ENCODE data around the gene TRIM71.
"Not testable (repeated sequence)": the region's sequence is repeated elsewhere in the genome, so short reads cannot be mapped to it uniquely, and the experiment has no call there.

TRIM71 gene

GRCh38 chr3:32895701-32896100, 77.9 kb downstream of the TRIM71 start:
- DNase-seq: no peak

DNA sequence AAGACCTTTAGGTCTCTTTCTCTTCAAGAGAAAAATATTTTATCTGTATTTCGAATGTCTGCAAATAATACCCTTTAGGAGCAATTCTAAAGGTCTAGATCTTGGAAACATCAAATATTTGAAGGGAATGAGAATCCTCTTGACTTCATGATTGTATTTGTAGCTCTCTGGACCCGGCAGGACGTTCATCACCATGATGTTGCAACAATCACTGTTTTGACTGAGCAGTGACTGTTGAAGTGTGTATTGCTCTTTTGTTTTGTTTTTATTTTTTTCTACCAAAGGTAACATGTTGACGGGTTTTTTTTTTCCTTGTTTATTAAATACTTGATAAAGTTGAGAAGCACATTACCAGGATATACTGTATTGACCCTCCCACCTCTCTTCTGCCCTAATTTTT, 78.3 kb downstream of the TRIM71 start:
- no peak for DNase-seq

DNA sequence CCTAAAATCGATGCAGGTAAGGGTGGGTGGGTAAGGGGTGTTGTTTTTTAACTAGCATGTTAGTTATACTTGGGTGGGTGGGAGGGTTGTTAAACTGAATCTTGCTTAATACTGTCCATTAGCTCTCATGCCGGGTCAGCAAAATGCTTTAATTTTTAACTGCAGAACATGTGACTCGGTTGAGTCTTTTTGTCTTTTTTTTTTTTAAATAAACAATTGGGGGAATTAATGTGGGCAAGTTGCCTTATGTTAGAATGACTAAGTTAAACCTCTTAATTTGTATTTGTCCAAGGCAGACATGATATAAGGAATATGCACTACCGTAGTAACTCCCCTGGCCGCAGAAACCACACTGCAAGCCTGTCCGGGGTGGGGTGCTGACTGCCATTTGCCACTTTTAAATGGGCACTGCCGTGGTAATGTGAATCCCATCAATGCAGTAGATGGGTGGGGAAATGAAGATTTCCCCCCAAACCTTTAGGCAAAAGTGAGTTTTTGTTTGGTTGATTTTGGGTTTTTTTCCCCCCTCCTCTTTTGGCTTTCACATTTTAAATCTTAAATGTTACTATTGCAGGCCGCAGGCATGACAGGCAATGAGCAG, 79.3 kb downstream of the TRIM71 start:
- DNase-seq: no peak

- no peak for DNase-seq
Observed at GRCh38 chr3:32897981-32898623, 80.3 kb downstream of the TRIM71 start.

- no peak for DNase-seq
Observed at GRCh38 chr3:32899265-32899664, 81.5 kb downstream of the TRIM71 start.

GRCh38 chr3:32901005-32901932, 83.5 kb downstream of the TRIM71 start:
- no peak for DNase-seq

- not testable (repeated sequence) for DNase-seq
Observed at GRCh38 chr3:32902887-32903371, 85.1 kb downstream of the TRIM71 start.

DNA sequence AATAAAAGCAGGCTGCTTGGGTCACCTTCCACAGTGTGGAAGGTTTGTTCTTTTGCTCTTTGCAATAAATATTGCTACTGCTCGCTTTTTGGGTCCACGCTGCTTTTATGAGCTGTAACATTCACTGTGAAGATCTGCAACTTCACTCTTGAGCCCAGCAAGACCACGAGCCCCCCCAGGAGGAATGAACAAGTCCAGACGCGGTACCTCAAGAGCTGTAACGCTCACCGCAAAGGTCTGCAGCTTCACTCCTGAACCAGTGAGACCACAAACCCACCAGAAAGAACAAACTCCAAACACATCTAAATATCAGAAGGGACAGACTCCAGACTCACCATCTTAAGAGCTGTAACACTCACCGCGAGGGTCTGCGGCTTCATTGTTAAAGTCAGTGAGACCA, 86.2 kb downstream of the TRIM71 start:
- no peak for DNase-seq

DNA sequence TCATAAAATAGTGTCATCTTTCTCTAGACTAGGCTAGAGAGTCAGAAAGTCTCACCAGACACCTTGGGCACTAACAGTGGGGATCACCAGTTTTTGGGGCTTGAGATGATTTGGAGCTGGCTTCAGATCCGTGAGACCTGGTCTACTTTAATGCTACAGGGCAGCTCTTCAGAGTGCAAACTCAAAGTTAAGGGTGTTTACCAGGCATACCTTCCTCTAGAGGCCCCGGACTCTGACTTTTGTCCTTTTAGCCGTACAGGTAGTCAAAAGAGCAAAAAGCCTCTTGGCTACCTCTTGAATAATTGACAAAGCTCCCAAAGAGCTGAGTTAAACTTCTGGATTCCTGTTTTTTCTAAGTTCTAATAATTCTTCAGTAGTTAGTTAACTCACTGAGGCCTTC, 92.2 kb downstream of the TRIM71 start:
- DNase-seq: no peak

DNA sequence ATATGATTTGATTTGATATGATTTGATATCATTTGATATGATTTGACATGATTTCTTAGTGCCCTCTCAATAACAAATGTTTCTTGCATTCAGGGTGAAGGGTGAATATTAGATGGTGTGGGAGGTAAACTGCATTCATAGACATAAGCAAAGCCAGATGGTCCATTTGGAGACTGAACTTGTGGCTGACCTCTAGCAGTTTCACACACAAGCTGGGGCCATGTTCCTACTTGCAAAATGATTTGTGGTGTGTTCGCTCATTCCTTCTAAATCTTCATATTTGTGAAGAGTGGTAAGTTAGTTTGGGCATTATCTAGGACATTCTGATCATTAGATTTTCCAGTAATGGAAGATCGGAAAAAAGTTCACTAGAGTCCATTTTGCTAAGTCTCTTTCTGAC, 93.2 kb downstream of the TRIM71 start:
- DNase-seq: no peak

DNA sequence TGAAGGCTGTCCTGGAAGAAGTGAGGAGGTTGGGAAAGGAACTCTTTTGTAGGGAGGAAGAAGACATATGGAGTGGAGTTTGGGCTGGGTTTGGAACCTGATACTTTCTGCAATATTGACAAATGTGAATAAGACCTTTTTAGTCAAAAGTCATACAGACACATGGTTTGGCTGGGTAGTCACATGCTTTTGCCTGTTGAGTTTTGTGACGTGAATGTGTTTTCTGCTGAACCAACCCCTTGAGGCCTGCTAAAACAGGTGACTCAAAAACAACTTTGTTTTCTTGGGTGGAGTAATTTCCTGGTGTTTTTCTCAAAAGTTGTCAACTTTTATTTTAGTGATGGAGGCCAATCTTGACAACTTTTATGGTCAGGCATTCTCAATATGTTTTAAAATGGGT, 94.2 kb downstream of the TRIM71 start:
- no peak for DNase-seq

DNA sequence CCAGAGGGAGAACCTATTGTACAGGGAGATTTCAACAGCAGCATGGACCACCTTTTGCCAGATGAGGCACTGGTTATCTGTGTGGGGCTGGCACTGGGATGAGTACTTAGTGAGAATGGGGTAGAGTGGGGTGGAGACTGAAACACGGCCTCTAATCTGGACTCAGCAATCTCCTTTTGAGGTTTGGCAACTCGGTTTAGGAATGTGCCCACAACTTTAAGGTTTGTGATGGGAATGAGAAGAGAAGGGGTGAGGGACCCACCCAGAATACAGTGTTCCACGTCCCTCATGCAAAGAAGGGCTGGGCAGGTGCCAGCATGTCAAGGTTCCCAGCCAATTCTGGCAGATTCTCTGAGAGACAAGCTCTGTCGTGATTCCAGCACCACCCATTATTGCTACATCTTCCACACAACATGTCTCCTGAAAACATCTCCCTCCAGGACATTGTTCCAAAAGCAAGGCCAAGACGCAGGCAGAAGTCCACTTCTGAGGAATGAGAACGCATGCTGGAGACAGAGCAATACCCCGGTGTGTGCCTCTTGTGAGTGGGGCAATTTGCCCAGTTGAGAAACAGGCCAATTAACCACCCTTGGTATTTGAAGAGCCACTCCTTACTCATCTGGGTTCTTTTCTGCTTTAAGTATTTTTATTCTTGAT, 96.1 kb downstream of the TRIM71 start:
- peak; percentile 47 for DNase-seq

- no peak for DNase-seq
Observed at GRCh38 chr3:32919920-32920319, 102.1 kb downstream of the TRIM71 start.

DNA sequence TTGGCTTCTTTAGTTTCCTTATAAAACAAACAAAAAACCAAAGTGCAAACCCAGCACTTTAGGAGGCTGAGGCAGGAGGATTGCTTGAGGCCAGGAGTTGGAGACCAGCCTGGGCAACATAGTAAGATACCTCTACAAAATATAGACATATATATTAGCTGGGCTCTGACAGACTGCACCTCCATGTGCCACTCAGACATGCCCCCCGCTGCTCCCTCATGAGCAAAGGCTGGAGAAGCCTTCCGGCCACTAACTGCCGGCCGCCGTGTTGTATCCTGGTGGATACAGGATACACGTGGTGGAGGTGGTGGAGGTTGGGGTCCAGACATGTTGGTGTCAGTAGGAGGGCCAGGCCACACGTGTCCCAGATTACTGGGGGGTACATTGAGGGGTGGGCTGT, 104.3 kb downstream of the TRIM71 start:
- DNase-seq: no peak

- no peak for DNase-seq
Observed at GRCh38 chr3:32930161-32930560, 112.4 kb downstream of the TRIM71 start.

GRCh38 chr3:32931273-32931672, 113.5 kb downstream of the TRIM71 start:
- DNase-seq: not testable (repeated sequence)

GRCh38 chr3:32934150-32934742, 116.4 kb downstream of the TRIM71 start:
- DNase-seq: no peak

DNA sequence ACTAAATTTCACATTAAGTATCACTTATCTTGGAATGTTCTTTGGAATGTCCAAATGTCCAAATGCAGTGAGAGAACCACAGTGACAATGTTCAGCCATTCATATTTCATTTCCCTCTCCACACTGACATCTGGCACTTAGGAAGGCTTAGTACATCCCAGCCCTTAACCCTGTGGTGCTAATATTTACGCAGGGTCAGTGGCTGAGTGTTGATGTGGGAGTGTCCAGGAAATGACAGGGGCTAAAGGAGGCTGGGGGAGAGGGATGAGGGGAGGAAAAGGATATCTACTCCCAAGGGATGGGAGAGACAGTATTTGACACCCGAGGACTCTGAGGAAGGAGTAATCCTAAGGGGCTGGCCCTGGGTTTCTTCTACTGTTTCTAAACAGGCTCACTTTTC, 119.5 kb downstream of the TRIM71 start:
- no peak for DNase-seq

DNA sequence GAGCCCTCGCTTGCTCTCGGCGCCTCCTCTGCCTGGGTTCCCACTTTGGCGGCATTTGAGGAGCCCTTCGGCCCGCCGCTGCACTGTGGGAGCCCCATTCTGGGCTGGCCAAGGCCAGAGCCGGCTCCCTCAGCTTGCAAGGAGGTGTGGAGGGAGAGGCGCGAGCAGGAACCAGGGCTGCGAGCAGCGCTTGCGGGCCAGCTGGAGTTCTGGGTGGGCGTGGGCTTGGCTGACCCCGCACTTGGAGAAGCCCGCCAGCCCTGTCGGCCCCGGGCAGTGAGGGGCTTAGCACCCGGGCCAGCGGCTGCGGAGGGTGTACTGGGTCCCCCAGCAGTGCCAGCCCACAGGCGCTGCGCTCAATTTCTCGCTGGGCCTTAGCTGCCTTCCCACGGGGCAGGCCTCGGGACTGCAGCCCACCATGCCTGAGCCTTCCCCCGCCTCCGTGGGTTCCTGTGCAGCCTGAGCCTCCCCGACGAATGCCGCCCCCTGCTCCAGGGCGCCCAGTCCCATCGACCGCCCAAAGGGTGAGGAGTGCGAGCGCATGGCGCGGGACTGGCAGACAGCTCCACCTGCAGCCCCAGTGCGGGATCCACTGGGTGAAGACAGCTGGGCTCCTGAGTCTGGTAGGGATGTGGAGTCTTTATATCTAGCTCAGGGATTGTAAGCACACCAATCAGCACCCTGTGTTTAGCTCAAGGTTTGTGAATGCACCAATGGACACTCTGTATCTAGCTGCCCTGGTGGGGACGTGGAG, 121.9 kb downstream of the TRIM71 start:
- DNase-seq: not testable (repeated sequence)

GRCh38 chr3:32940726-32941125, 122.9 kb downstream of the TRIM71 start:
- no peak for DNase-seq

- no peak for DNase-seq
Observed at GRCh38 chr3:32945136-32945535, 127.3 kb downstream of the TRIM71 start.

DNA sequence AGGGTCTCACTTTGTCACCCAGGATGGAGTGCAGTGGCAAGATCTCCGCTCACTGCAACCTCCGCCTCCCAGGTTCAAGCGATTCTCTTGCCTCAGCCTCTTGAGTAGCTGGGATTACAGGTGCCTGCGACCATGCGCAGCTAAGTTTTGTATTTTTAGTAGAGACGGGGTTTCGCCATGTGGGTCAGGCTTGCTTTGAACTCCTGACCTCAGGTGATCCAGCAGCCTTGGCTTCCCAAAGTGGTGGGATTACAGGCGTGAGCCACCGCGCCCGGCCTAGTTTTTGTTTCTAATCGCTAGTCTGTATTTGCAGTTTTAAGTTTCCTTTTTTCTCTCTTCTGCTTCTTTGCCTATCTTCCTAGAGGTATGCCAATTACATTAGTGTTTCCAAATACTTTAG, 127.8 kb downstream of the TRIM71 start:
- not testable (repeated sequence) for DNase-seq

Measured in DMS79 treated with DMSO at 0.1 percent for 48 hours (cell line).